ENCODE results near the gene FKBP4. TPM values are rescaled to one million over a fixed set of nuclear protein-coding genes. Genes with fewer than 3 reads are reported as not detected.

Gene FKBP4
- total RNA-seq, 2 donors from 2014 or later = 63.1 to 274 TPM

DNA sequence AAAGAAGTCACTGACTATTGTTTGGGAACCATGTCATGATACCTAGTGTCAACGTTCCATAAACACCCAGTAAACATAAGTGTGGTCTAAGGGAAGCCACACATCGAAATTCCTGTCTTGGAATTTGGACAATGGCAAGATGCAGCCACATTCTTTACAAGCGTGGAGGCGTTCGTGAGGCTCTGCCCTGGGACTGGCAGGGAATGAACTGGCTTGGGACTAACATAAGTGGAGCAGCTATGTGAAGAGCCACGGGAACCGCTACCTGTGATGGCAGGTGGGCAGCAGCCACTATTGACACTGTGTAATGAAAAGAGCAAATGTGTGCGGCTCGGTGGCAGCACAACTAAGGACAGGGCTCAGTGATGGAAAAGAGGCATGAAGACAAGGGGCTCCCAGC lies 50.0 kb downstream of the FKBP4 start:
- Histone ChIP-seq H3K27me3 (no peaks in the 10 kb centered on the region), H3K9ac (ENCODE audit: low read depth in 2 of 2, low read length in 2 of 2) (no peak overlapping the region), H3K9me3 (no peaks in the 10 kb centered on the region), H3K36me3 (no peaks in the 10 kb centered on the region), H3K4me3 (no peak overlapping the region), H3K27ac (no peak overlapping the region), H3K4me1 (no peaks in the 10 kb centered on the region)
- DNase-seq = no peak
- intact Hi-C loops (cut with DNase I) = no loop called here
- TF ChIP-seq, protein P1, sequence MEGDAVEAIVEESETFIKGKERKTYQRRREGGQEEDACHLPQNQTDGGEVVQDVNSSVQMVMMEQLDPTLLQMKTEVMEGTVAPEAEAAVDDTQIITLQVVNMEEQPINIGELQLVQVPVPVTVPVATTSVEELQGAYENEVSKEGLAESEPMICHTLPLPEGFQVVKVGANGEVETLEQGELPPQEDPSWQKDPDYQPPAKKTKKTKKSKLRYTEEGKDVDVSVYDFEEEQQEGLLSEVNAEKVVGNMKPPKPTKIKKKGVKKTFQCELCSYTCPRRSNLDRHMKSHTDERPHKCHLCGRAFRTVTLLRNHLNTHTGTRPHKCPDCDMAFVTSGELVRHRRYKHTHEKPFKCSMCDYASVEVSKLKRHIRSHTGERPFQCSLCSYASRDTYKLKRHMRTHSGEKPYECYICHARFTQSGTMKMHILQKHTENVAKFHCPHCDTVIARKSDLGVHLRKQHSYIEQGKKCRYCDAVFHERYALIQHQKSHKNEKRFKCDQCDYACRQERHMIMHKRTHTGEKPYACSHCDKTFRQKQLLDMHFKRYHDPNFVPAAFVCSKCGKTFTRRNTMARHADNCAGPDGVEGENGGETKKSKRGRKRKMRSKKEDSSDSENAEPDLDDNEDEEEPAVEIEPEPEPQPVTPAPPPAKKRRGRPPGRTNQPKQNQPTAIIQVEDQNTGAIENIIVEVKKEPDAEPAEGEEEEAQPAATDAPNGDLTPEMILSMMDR (IDR thresholded peaks at IDR 0.05) = no peak

DNA sequence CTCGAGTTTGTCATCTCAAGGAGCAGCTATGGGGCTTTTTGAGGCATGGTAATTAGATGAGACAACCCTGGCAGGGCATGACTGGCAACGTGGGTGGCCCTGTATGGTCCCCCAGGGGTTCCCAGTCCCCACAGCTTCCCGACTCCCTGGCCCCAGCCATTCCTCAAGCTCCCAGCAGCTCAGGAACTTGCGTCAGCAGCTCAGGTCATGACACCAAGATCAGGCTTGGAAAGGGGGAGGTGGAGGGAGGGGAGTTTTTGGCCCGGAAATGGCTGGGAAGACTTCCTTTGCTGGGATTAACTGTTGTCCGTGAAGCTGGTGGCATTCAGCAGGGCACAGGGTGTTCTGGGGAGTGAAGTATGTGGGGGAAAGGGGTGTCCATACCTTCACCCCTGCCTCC lies 50.5 kb downstream of the FKBP4 start:
- intact Hi-C loops (cut with DNase I) = no loop called here
- Histone ChIP-seq H3K9me3 (no peaks in the 10 kb centered on the region), H3K27me3 (no peaks in the 10 kb centered on the region), H3K4me3 (no peak overlapping the region), H3K9ac (ENCODE audit: low read depth in 2 of 2, low read length in 2 of 2) (no peak overlapping the region), H3K4me1 (no peaks in the 10 kb centered on the region), H3K27ac (no peak overlapping the region), H3K36me3 (no peaks in the 10 kb centered on the region)
- TF ChIP-seq, protein P1 (IDR thresholded peaks at IDR 0.05) = no peak
- DNase-seq = no peak

DNA sequence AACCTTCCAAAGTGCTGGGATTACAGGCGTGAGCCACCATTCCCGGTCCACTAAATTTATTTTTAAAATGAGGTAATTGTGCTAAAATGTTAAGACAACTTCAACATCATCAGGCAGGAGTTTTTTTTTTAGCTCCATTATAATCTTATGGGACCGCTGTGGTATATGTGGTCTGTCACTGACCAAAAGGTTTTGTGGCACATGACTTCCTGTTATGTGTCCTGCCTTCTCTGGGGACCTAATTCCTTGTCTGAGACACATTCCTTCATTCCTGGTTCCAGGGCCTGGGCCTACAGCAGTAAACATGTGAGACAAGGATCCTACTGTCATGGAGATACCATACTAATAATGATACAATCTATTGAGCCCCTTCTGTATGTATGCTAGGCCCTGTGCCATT lies 57.2 kb downstream of the FKBP4 start:
- Histone ChIP-seq H3K27me3 (no peaks in the 10 kb centered on the region), H3K27ac (no peak overlapping the region), H3K9ac (ENCODE audit: low read depth in 2 of 2, low read length in 2 of 2) (no peak overlapping the region), H3K36me3 (no peaks in the 10 kb centered on the region), H3K4me1 (no peaks in the 10 kb centered on the region), H3K9me3 (no peaks in the 10 kb centered on the region), H3K4me3 (no peak overlapping the region)
- intact Hi-C loops (cut with DNase I) = loop anchor here (10.0 kb wide), 1 partner anchor 183 kb away; no protein-coding TSS in a partner anchor
- TF ChIP-seq, protein P1 (IDR thresholded peaks at IDR 0.05) = no peak
- no peak for DNase-seq

DNA sequence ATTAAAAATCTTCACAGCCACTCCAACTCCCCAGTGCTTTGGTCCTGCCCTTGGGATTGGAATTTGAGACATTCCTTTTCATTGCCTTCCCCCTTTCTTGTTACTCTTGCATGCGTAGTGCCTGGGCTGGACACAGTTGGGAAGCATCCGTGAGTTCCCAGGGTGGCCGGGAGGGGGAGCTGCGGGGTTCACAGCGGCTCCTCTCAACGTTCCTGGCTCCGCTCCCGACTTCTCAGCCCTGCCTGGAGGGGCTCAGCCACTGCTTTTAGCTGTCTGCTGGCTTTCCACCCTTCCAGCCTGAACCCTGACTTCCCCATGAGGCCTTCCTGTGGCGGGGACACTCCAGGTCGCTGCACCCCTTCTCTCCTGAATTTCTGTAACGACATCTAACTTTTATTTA lies 58.9 kb downstream of the FKBP4 start:
- no peaks in the 10 kb centered on the region for H3K4me1 ChIP-seq
- H3K27me3 ChIP-seq = no peaks in the 10 kb centered on the region
- intact Hi-C loops (cut with DNase I) = loop anchor here (10.0 kb wide), 1 partner anchor 181 kb away; no protein-coding TSS in a partner anchor
- no peaks in the 10 kb centered on the region for H3K9me3 ChIP-seq
- no peaks in the 10 kb centered on the region for H3K36me3 ChIP-seq
- H3K9ac ChIP-seq (ENCODE audit: low read depth in 2 of 2, low read length in 2 of 2) = no peak overlapping the region
- TF ChIP-seq, protein P1 (IDR thresholded peaks at IDR 0.05) = peak; percentile 82
- no peak overlapping the region for H3K27ac ChIP-seq
- peak; percentile 76 for DNase-seq
- no peak overlapping the region for H3K4me3 ChIP-seq

Other genes starting within 250 kb of the FKBP4 start
- gene ITFG2, start 17.7 kb downstream of the FKBP4 start, total RNA-seq = 10 to 100 TPM; 19.4 to 34.8 TPM
- under 1 TPM; 0.49 to 0.77 TPM for gene NRIP2, start 40.1 kb downstream of the FKBP4 start, total RNA-seq
- not detected for gene TEX52, start 62.1 kb downstream of the FKBP4 start, total RNA-seq
- 10 to 100 TPM; 18.4 to 89.3 TPM for gene FOXM1, start 82.2 kb downstream of the FKBP4 start, total RNA-seq
- 10 to 100 TPM; 18.3 to 25.5 TPM for gene RHNO1, start 82.3 kb downstream of the FKBP4 start, total RNA-seq
- 10 to 100 TPM; 10.1 to 12.6 TPM for gene TULP3, start 95.9 kb downstream of the FKBP4 start, total RNA-seq
- gene TEAD4, start 164.4 kb downstream of the FKBP4 start, total RNA-seq = 10 to 100 TPM; 10.7 to 15.8 TPM